Measurements from ENCODE around the gene LRRC4B. TPM values are rescaled to one million over a fixed set of nuclear protein-coding genes. Genes with fewer than 3 reads are reported as not detected.
A peak's percentile ranks its signal among the peaks of the same experiment; 100 is the strongest.

Gene LRRC4B
- total and polyA plus RNA-seq, 12 donors = 0.07 to 24.1 (median 1.3) TPM

GRCh38 chr19:50547385-50548190, 20.6 kb downstream of the LRRC4B start:
- Histone ChIP-seq H3K9me3 (replicated peaks in 1 of 3) (no peaks in the 10 kb centered on the region), H3K4me1 (replicated peaks in 1 of 2) (no peaks in the 10 kb centered on the region), H3K36me3 (replicated peaks in 1 of 2) (no peaks in the 10 kb centered on the region), H3K27ac (no peak overlapping the region), H3K4me3 (no peak overlapping the region), H3K27me3 (no peaks in the 10 kb centered on the region)
- 48 to 66% (median 60%) methylated on average over 7 to 18 of the region's 18 CpGs for WGBS, 4 donors
- intact Hi-C loops (cut with DNase I) = no loop called here
- no peak for DNase-seq
- TF ChIP-seq, protein P1, sequence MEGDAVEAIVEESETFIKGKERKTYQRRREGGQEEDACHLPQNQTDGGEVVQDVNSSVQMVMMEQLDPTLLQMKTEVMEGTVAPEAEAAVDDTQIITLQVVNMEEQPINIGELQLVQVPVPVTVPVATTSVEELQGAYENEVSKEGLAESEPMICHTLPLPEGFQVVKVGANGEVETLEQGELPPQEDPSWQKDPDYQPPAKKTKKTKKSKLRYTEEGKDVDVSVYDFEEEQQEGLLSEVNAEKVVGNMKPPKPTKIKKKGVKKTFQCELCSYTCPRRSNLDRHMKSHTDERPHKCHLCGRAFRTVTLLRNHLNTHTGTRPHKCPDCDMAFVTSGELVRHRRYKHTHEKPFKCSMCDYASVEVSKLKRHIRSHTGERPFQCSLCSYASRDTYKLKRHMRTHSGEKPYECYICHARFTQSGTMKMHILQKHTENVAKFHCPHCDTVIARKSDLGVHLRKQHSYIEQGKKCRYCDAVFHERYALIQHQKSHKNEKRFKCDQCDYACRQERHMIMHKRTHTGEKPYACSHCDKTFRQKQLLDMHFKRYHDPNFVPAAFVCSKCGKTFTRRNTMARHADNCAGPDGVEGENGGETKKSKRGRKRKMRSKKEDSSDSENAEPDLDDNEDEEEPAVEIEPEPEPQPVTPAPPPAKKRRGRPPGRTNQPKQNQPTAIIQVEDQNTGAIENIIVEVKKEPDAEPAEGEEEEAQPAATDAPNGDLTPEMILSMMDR (IDR thresholded peaks at IDR 0.05) = no peak
- TF ChIP-seq POLR2A (IDR thresholded peaks at IDR 0.05) = no peak

GRCh38 chr19:50546527-50547221, 21.6 kb downstream of the LRRC4B start:
- H3K9me3 ChIP-seq (replicated peaks in 1 of 3) = no peaks in the 10 kb centered on the region
- H3K36me3 ChIP-seq (replicated peaks in 1 of 2) = no peaks in the 10 kb centered on the region
- no peak overlapping the region for H3K4me3 ChIP-seq
- TF ChIP-seq, protein P1 (IDR thresholded peaks at IDR 0.05) = no peak
- no peak for TF ChIP-seq POLR2A (IDR thresholded peaks at IDR 0.05)
- peak in 1 of 7 donors; percentile 62 for DNase-seq
- no peak overlapping the region for H3K27ac ChIP-seq
- WGBS, 4 donors = 67 to 72% (median 67%) methylated on average over 24 to 29 of the region's 29 CpGs
- no peaks in the 10 kb centered on the region for H3K27me3 ChIP-seq
- H3K4me1 ChIP-seq (replicated peaks in 1 of 2) = no peaks in the 10 kb centered on the region
- intact Hi-C loops (cut with DNase I) = no loop called here

DNA sequence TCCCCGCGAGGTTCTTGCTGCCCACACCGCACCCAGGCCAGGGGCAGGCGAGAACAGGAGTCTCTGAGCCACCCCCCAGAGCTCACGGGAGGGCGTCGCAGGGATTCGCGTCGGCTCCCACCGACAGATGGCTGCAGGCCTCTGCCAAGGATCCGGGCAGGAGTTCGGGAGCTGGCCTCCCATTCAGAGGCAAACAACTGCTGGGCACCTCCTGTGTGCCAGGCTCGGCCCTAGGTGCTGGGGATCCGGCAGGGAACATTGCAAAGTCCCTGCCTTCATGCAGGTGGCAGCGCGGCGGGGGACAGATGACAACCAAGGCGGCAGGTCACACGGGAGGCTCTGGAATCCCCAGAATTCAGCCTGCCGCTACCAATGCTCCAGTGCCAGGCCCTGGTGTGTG, 25.3 kb downstream of the LRRC4B start:
- Histone ChIP-seq H3K27ac (no peak overlapping the region), H3K4me3 (no peak overlapping the region), H3K9me3 (replicated peaks in 1 of 3) (no peaks in the 10 kb centered on the region), H3K4me1 (replicated peaks in 1 of 2) (no peaks in the 10 kb centered on the region), H3K36me3 (replicated peaks in 1 of 2) (no peaks in the 10 kb centered on the region), H3K27me3 (no peaks in the 10 kb centered on the region)
- intact Hi-C loops (cut with DNase I) = no loop called here
- DNase-seq = no peak
- 82 to 92% (median 86%) methylated on average over 9 to 21 of the region's 21 CpGs for WGBS, 4 donors
- TF ChIP-seq, protein P1 (IDR thresholded peaks at IDR 0.05) = no peak
- no peak for TF ChIP-seq POLR2A (IDR thresholded peaks at IDR 0.05)

- Histone ChIP-seq H3K36me3 (replicated peaks in 1 of 2) (no peaks in the 10 kb centered on the region), H3K9me3 (replicated peaks in 1 of 3) (peaks cover 0 to under 1% (median 0%) of the 10 kb centered on the region in 3 donors), H3K27me3 (peaks cover 4% of the 10 kb centered on the region), H3K27ac (no peak overlapping the region), H3K4me1 (replicated peaks in 1 of 2) (no peaks in the 10 kb centered on the region), H3K4me3 (no peak overlapping the region)
- DNase-seq = peak; percentile 50 to 90 (median 69)
- intact Hi-C loops (cut with DNase I) = loop anchor here in 1 of 2 donors (5.0 kb wide), 1 partner anchor 240 kb away; no protein-coding TSS in a partner anchor
- WGBS, 4 donors = 17 to 23% (median 19%) methylated on average over 13 to 15 of the region's 15 CpGs
- TF ChIP-seq POLR2A (IDR thresholded peaks at IDR 0.05) = no peak
- TF ChIP-seq, protein P1 (IDR thresholded peaks at IDR 0.05) = peak; percentile 33 to 61 (median 57)
Measured at GRCh38 chr19:50537769-50538230, 30.4 kb downstream of the LRRC4B start.

Data from adrenal gland (tissue), 12 donors.